Fibroblast of peridontal ligament (primary cell): ENCODE results near the gene LRRC36.

Experiments
- DNase-seq: peaks from one replicate; pipeline ENCODE4 v3.0.0-alpha.2; 2010; ENCODE audit errors: extremely low read depth

LRRC36 gene

DNA sequence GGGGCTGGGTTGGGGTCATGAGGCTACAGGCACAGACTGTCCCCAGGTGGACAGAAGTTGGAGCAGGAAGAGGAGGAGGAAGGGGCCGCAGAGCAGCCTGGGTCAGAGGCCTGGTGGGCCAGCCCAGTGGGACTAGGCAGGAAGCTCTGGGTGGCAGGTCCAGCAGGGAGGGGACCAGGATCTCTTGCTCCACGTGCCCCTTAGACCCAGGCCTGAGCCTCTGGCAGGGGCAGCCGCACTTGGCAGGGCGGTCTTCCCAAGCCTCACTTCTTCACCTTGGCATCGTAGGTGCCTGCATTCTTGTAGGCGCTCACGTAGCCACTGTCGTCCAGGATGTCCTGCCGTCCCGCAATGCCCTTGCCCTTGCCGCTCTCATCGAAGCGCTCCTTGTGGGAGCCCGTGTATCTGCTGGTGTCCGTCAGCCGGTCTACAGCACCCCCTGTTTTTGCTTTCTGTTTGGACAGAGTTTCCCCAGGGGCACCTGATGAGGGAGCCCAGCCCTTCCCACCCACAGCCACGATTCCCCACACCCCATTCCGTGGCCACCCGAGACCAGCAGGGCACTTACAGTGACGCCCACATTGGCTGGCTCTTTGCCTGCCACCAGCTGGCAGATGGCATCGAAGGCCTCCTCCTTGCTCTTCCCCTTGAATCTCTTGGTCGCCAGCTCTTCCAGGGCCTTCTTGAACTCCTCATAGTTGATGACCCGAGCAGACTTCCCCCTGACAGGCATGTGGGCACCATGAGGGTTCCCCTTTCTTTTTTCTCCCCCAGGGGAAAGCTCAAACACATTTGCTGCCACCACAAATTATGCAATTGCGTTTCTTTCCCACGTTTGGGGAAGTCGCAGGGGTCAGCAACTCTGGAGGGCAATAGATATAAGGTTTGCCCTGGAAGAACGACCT lies 63.5 kb downstream of the LRRC36 start:
- no peak for DNase-seq

DNA sequence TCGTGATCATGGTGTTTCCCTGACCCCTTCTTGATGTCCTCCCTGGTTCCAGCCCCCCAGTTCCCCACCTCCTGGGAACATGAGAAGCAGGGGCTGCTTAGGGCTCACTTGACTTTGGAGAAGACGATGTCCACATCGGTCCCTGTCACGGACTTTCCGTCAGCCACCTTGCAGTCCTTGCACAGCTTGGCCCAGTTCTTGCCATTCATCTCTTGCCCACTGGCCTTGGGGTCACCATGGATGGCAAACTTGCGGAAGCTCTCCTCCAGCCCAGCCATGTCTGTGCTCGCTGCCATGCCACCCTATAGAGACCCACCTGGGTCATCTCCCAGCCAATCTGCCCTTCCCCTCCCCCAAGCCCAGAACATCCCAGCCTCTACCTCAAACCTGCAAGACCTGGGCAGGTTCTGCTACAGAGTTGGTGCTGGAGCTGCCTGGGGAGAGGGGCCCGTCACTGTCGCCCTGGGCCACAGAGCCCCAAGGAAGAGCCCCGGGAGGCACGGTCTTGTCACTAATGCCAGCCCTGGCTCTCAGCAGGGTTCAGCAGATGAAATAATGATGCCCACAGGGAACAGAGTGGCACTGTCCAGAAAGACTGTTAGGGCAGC lies 64.3 kb downstream of the LRRC36 start:
- no peak for DNase-seq

DNA sequence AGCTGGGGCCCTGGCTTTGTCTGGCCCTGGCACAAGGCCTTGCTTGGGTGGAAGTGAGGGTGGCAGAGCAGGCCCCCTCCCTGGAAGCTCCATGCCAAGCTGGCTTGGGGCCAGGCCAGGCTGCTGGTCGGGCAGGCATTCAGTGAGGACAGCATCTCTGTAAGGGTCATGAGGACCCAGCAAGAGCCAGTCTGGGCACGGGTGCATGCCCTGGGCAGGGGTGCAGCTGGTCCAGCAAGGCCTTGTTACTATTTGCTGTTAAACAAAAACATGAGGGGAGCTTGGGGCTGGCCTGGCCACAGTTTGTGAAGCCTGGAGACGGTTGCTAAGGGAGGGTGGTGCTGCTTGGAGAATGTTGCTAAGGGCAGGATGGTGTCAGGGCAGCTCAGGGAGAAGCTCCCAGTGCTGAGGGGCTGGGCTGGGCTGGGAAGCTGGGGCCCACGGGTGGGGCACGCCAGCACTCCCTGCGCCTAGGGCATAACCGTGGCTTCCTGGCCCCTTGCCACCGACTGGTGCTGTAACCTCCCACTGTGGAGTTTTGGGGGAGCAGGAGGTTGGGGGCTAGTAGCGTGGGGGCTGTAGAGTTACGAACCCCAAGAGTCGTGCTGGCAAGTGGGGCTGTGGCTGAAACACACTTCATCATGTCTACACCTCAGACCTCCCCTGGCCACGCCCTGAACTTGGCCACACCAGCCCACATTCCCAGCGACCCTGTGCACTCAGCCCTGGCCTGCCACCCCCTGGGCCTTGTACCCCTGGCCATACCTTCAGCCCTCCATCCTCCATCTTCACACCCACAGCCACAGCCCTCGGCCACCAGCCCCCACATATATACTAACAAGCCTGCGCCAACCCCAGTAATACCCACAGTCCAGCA lies 65.0 kb downstream of the LRRC36 start:
- DNase-seq = peak; percentile 31

GRCh38 chr16:67392301-67393059 lies 65.9 kb downstream of the LRRC36 start:
- no peak for DNase-seq

GRCh38 chr16:67393111-67393787 lies 66.6 kb downstream of the LRRC36 start, which contains the start of gene TPPP3:
Gene TPPP3, minus strand, starts transcription at chr16:67393498. Its CDS starts 2,387 bp downstream, at chr16:67391111.
- peak; percentile 69 for DNase-seq

DNA sequence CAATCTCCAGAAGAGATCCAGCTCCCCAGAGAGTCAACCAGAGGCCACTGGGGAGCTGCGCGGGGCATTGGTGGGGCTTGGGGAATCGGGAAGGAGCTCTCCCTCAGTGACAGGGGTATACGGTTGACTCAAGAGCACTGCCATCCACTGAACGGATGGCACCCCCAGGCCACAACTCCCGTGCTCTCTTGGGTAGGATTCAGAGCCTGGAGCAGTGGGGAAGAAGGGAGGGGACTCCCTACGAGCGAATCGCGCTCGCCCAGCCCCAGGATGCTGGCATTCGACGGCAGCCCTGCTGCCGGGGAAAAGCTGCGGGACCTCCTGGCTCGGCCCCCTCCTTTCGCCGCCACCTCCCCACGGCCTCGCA lies 67.2 kb downstream of the LRRC36 start:
- no peak for DNase-seq

DNA sequence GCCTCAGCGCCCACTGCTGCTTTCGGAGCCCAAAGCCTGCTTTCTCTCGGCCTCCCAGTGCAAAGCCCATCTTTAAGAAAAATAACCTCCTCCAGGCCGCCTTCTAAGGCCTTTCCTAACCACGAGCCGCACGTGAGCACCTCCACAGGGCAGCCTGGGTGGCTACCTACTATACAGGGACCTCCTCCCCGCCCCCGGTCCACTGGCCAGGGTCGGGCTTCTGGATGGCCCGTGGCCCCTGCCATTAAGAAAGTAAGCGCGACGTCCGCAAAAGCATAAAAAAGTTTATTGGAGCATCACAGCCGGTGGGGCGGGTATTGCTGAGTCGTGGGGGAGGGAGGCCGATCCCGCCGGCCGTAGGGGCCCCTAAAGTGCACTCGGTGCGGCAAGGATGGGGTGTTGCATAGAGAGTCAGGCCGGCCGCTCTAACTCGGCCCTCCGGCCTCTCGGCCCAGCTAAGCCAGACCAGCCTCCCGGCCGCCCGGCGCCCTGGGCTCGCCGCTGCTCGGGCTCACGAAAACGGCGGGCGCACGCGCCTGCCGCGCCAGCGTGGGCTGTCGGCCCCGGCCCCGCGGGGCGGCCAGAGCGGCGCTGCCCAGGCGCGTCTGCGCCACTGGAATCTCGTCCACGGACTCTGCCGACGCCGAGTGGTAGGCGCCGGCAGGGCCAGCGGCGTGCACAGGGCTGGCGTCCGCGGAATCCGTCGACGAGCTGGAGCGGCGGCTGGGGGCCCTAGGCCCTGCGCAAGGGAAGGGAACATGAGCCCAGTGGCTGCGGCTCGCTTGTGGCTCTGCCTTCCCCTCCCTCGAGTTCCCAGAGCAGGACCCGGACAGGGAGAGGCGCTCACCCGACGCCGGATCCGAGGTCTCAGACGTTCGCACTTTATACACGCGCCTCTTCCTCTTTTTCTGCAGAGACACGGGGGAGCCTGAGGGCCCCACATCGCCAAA lies 67.8 kb downstream of the LRRC36 start:
- DNase-seq = no peak

DNA sequence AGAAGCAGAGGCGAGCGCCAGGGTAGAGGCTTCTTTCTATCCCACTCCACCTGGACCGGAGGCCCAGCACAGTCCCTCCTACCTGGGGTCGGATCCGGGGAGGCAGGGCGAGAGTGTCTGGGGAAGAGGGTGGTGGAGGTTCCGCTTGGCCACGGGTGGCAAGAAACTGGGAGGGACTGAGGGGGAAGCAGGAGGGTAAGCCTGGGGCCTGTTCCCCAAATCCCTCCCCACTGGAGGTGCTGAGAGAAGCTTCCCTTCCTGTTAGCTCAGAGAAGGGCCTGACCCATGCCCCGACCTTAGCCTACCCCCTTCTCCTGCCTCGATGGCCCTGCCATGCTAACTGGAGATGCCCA lies 68.5 kb downstream of the LRRC36 start:
- DNase-seq = no peak

DNA sequence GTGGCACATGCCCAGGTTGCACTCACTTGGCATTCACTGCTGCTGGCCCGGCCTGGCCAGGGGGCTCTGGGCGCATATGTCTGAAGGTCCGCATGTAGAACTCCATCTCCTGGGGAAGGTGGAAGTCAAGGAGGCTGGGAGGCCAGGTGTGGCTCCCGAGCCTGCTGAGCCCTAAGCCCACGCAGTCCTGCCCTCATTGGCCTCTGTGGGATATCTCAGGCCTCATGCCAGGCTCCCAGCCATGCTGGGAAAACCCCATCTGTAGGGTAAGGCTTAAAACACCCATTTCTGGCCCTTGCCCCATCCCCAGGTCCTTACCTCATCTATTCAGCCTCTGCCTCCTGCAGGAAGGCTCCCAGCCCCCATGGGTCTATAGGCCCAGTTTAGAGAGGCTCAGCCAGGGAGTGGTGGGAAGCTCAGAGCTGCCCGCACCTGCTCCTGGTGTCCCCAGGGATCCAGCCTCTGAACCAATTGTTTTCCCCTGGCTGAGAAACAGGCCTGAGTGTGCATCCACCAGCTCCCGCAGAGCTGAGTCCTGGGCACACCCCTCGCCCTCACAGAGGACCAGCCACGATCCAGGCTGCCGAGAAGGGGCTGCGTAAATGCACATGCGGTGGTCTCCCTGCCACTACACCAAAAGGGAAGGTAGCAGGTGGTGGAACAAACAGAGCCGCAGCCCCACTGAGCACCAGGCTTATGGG lies 69.0 kb downstream of the LRRC36 start:
- DNase-seq = no peak

GRCh38 chr16:67396159-67397035 lies 69.8 kb downstream of the LRRC36 start:
- DNase-seq = peak; percentile 57

GRCh38 chr16:67397036-67397801 lies 70.6 kb downstream of the LRRC36 start:
- no peak for DNase-seq

GRCh38 chr16:67397812-67398545 lies 71.4 kb downstream of the LRRC36 start:
- DNase-seq = no peak

DNA sequence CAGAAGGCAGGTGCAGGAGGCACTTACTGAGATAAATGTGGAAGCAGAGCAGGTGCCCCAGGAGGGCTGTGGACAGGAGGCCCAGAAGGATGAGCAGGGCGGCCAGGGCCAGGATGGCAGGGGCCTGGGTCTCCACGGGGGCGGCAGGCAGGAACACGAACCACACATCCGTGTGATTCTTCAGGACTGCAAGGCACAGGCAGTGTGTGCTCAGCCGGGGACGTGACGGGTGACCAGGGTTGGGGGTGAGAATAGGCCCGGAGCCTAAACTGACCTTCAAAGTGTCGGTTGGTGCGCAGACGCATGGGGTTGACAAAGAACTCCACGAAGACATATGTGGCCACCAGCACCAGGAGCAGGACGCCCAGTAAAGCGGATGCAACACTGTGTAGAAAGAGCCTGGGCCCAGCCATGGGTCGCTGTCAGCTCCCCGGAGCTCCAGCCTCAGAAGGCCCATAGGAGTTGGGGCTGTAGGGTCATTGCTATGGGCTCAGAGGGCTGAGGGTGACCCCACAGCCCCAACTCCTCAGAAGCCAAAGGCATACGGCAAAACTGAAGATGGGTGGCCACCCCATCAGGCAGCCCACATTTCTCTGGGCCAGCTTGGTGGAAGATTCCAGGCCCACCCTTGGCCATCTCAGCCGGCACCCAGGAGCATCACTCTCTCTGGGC lies 72.1 kb downstream of the LRRC36 start:
- no peak for DNase-seq

DNA sequence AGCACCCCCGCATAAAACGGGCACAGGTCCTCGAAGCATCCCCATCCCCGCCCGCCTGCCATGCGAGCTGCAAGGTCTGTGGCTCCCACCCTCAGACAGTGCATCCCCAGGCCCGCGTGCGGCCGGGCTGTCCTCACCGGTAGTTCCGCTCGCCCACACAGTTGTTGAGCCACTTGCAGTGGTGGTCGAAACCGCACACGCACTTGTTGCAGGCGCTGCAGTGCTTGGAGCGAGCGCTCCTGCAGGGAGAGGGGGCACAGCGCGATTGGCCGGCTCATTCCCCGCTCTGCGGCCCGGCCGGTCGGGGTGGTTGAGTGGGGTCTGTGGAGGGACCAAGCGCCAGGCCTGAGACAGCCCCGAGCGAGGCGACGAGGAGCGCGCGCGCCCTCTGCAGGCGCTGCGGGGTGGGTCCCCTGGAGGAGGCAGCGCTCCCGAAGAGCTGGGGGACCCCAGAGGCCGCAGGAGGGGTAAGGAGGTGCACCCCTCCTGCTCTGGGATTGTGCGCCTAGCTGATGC lies 72.7 kb downstream of the LRRC36 start:
- no peak for DNase-seq

GRCh38 chr16:67399749-67400704 lies 73.4 kb downstream of the LRRC36 start:
- no peak for DNase-seq
